Activated CD8-positive, alpha-beta memory T cell treated with anti-CD3 and anti-CD28 coated beads, Interleukin-2, amount 50 U/mL, for 4 hours (primary cell): ENCODE data around the gene DYNLL1.
A peak's percentile ranks its signal among the peaks of the same experiment; 100 is the strongest.
"Not testable (repeated sequence)": the region's sequence is repeated elsewhere in the genome, so short reads cannot be mapped to it uniquely, and the experiment has no call there.

Experiments used
- DNase-seq: peaks from one replicate; pipeline ENCODE4 v3.0.0-alpha.2; 2020

The DYNLL1 gene

GRCh38 chr12:120522568-120522967 lies 26.7 kb downstream of the DYNLL1 start:
- no peak for DNase-seq

DNA sequence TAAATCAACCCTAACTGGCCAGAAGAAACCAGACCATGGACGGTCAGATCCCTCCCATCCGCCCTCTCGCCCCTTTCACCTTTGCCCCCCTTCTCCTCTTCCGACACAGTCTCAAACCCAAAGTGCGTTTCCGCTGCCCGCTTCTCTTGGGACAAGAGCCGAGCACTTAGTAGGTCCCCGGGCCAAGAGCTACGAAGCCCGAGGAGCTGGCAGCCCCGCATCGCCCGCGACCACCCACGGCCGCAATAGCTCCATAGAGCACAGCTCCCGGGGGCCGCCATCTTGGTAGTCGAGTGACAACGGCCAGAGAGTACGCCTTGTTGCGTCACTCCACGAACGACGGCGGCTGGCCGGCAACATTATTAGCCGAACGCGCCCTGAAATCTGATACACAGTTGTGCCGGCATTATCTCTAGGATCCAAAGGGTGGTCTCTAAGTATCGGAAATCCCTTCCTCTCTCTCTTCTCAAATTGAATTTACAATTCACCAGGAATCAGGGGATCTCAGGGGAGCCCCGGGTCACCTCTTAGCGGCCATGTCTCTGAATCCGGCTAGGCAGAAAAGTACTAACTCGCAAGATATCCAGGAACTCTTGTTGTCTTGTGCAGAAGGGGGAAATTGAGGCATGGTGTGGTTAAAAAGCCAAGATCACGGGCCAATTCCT lies 33.1 kb downstream of the DYNLL1 start, which contains the start of gene COQ5:
TSS of gene COQ5 (minus strand) at position 298 of the 665 bp plus-strand sequence. CDS start at position 281, 17 bp downstream.
- DNase-seq = peak; percentile 85

DNA sequence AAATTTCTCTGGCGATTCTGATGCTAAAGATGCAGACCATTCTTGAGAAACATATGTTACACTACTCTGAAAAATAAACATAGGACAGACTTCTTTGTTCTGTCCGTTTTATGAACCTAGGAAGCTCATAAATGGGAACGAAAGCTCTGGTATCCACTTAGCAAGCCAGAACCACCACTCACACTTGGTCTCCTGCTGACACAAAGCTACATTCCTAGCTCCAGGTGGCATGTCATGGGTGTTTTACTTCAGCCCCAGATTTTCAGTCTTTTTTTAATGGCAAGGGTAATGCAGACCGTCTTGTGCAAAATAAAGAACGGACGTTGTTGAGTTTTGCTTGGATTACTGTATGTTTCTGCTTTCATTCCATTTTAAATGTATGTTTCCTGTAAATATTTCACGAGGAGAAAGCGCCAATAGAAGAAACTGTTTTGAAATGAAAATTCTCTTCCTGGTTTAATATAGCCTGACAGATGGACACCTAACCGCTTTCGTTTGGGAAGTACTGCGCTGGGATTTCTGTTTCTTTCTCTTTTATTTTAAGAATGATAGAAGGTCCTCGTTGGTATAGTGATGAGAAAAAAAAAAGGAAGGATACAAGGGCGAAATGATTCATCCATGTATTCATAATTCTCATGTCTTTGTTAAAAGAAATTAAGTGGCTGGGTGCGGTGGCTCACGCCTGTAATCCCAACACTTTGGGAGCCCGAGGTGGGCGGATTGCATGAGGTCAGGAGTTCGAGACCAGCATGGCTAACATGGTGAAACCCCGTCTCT lies 33.9 kb downstream of the DYNLL1 start:
- no peak for DNase-seq

DNA sequence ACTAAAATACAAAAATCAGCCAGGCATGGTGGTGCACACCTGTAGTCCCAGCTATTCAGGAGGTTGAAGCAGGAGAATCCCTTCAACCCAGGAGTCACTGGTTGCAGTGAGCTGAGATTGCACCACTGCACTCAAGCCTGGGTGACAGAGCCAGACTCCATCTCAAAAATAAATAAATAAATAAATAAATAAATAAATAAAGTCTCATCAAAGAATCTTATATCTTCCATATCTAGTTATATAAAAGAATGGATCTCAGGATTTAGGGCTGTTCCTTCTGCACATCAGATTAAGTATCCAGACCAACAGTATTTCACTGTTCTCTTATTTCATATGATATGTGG lies 34.5 kb downstream of the DYNLL1 start:
- DNase-seq = not testable (repeated sequence)

- DNase-seq = no peak
Measured at GRCh38 chr12:120532701-120533238, 36.9 kb downstream of the DYNLL1 start.

GRCh38 chr12:120534203-120534702 lies 38.3 kb downstream of the DYNLL1 start, which contains the start of gene RNF10:
RNF10 (plus strand) TSS chr12:120534356; CDS start chr12:120534812, 456 bp downstream.
- peak; percentile 60 for DNase-seq

DNA sequence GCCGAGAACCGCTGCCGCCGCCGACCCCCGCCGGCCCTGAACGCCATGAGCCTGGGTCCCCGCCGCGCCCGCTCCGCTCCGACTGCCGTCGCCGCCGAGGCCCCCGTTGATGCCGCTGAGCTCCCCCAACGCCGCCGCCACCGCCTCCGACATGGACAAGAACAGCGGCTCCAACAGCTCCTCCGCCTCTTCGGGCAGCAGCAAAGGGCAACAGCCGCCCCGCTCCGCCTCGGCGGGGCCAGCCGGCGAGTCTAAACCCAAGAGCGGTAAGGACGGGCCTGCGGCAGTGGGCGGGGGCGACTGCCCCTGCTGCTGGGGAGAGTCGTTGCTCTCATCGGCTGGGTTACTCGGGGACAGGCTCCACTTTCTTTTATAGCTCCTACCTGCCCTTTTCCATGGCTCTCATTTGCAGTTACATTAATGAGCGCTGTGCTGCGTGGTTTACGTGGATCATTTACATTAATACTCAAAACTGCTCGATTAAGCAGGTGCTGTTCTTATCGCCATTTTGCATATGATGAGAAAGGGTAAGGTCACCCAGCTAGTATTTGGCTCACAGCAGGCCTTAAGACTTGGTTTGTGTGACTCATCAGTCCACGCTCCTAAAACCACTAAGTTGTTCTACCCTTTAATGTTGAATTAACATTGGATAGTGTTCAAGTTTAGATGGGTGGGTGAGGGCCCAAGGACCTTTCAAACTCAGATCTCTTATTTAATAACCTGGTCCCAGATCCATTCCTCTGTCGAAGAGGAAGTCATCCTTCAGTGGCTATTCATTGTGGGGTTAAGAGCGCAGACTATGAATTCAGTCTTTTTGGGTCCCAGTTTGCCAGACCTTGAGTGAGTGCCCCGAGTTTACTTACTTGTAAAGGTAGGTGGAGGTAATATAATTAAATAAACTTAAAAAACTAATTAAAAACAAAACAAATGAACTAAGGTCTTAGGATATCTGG lies 39.1 kb downstream of the DYNLL1 start:
- DNase-seq = peak; percentile 39

DNA sequence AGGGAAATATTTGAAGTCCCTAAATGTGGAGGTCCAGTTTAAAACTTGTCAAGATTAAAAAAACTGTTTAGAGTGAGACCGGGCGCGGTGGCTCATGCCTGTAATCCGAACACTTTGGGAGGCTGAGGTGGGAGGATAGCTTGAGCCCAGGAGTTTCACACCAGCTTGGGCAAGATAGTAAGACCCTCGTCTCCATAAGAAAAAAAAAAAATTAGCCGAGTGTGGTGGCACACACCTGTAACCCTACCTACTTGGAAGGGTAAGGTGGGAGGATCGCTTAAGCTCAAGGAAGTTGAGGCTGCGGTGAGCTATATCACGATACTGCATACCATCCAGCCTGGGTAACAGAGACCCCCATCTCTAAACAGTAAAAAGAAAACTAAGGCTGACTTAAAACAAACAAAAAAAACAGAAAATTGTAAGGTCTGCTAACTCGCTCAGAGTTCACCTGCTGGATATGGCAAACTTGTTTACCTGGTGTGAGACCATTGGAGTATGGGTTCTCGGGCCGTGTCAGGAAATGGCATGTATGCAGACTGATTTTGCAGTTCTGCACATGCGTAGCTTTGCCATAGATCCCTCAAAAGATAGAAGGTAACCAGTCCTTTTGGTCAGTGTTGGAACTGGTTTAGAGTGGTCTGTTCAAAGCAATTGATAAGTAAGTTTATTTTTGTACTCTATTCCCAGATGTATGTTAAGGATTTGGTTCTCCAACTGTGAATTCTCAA lies 40.3 kb downstream of the DYNLL1 start:
- DNase-seq = peak; percentile 21

DNA sequence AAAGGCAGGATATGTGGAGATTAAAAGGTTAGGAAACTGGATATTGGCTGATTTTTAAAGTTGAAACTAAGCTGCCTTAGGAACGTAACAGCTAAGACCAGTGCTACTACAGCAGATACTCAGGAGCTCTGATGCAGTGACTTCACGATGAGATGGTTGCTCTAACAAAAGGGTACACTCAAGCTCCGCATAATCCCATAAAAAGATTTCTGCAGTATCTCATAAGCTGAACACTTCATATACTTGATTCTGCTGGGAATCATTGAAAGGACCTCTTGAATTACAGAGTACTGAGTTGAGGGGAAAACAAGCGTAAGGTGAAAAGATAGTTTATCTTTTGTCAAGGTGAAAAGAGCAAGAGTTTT lies 41.9 kb downstream of the DYNLL1 start:
- no peak for DNase-seq

GRCh38 chr12:120538281-120539156 lies 42.6 kb downstream of the DYNLL1 start:
- DNase-seq = no peak

- no peak for DNase-seq
Measured at GRCh38 chr12:120539303-120539702, 43.4 kb downstream of the DYNLL1 start.

DNA sequence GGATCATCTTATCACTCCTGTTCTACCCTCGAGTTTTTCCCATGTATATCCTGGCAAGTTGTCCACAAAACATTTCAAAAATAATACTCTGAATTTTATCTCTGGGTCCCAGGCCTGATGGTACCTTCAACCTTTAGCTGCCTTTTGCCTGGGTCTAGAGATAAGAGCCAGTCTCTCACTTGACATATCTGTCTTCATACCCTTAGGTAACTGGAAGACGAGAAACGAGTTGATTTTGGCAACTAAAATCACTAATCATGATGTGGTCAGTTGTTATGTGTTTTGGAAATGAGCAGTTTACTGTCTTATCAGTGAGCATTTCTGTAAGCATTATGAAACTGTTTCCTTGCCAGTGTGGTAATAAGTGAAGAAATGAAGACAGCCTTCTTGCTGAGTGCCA lies 44.5 kb downstream of the DYNLL1 start:
- DNase-seq = no peak

DNA sequence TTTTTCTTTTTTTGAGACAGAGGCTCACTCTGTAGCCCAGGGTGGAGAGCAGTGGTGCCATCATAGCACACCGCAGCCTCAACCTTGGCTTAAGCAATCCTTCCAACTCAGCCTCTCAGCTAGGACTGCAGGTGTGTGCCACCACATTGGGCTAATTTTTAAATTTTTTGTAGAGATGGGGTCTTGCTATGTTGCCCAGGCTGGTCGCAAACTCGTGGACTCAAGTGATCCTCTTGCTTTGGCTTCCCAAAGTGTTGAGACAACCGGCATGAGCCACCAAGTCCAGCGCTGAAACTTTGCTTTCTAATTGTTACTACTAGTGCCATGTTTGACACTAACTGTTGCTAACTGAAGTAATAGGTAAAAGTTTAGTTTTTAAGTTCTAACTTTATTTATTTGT lies 46.3 kb downstream of the DYNLL1 start:
- no peak for DNase-seq

DNA sequence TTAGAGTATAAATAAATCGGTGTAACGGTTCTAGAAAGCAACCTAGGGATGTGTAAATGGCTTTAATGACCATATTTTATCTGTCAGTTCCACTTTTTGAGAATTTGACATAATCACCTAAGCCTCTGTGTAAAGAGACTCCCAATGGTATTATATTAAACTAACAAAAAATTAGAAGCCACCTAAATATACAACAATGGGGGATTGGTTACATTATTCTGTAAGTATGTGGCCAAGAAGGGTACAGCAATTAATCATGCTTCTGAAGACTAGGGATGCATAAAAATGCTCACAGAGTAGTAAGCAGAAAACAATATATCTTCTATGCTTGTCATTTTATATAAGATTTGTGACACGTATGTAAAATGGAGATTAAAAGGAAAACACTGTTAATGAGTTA lies 48.8 kb downstream of the DYNLL1 start:
- no peak for DNase-seq

DNA sequence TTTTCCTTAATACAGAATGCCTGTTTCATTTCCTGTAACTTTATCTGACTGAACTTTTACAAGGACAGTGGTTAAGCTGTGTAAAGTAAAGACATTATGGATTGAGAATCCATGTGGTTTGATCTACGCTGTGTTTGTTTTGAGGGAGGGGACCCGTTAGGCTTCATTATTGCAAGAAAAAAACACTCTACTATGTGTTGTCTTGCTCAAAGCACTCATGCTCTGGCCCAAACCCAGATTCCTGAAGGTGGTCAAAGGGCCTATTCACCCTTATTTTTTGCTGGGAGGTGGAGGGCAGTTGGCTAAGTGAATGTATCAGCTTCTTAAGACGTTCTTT lies 50.1 kb downstream of the DYNLL1 start:
- no peak for DNase-seq
